Measurements from ENCODE around the gene PPP4R1. TPM values are rescaled to one million over a fixed set of nuclear protein-coding genes. Genes with fewer than 3 reads are reported as not detected.

The PPP4R1 gene
- total RNA-seq, 1 experiment from 2014 or later, result 66.7 TPM

DNA sequence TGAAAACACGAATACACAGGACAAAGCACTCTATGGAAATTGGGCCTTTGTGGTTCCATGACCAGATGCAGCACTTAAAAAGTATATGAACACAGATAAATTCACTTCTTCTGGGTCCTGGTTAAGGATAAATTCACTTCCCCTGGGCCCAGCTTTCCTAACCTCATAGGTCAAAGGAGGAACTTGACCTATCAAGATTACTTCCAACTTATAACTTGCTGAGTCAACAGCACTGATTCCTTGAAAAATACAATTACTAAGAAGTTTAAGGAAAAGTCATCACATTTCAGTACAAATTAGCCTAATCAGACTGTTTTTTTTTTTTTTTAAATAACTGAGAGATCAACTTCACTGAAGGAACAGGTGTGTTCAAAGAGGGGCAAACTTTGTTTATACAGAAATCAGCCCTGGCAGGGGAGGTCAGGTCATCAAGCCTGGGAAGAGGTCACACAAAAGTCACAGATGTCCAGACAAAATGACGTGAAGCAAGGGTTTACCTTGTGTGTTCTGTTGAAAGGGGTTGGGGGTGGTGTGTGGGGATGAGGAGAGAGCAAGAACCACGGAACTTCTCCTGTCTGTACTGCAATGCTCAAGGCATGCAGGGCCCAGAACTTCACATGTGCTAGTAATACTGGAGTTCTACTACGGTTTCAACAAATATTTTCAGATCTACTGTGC, 55.8 kb downstream of the PPP4R1 start:
- ChIA-PET CTCF (no interaction called here), RAD21 (ENCODE audit: low non-redundant PET in 1 of 2, low total read pairs in 2 of 2, uncharacterized antibody in 2 of 2, unreplicated experiment in 2 of 2) (no interaction called here), POLR2A (no interaction called here)
- H3K4me1 ChIP-seq (ENCODE audit: control insufficient read depth in 1 of 2, insufficient read depth in 2 of 2, low read length in 2 of 2), result no peaks in the 10 kb centered on the region; a peak in 1 of 4 replicates
- no peak overlapping the region for H3K27ac ChIP-seq (ENCODE audit: low read depth, low read length)
- H3K36me3 ChIP-seq (ENCODE audit: control insufficient read depth in 1 of 2, insufficient read depth in 2 of 2, low read length in 2 of 2), result peaks cover 23 to 46% of the 10 kb centered on the region in 2 experiments
- no peaks in the 10 kb centered on the region for H4K20me1 ChIP-seq (ENCODE audit: insufficient read depth)
- no peak for DNase-seq (ENCODE audit: low read depth, low spot score)
- no peaks in the 10 kb centered on the region for H3K9me2 ChIP-seq (ENCODE audit: insufficient read depth)
- ATAC-seq, result no peak
- no peaks in the 10 kb centered on the region for H3K9me3 ChIP-seq (ENCODE audit: control insufficient read depth in 1 of 2, insufficient read depth in 1 of 2, low read depth in 1 of 2, low read length in 2 of 2)
- intact Hi-C loops (cut with micrococcal nuclease), result no loop called here
- no peak for TF ChIP-seq EGR1 (IDR thresholded peaks at IDR 0.05; ENCODE audit: low read depth)
- TF ChIP-seq, protein P1, sequence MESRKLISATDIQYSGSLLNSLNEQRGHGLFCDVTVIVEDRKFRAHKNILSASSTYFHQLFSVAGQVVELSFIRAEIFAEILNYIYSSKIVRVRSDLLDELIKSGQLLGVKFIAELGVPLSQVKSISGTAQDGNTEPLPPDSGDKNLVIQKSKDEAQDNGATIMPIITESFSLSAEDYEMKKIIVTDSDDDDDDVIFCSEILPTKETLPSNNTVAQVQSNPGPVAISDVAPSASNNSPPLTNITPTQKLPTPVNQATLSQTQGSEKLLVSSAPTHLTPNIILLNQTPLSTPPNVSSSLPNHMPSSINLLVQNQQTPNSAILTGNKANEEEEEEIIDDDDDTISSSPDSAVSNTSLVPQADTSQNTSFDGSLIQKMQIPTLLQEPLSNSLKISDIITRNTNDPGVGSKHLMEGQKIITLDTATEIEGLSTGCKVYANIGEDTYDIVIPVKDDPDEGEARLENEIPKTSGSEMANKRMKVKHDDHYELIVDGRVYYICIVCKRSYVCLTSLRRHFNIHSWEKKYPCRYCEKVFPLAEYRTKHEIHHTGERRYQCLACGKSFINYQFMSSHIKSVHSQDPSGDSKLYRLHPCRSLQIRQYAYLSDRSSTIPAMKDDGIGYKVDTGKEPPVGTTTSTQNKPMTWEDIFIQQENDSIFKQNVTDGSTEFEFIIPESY (IDR thresholded peaks at IDR 0.05; ENCODE audit: extremely low read depth, insufficient replicate concordance, low read length), result no peak
- no peak for TF ChIP-seq POLR2A (IDR thresholded peaks at IDR 0.05; ENCODE audit: borderline replicate concordance, extremely low read depth, insufficient read depth, insufficient read length)
- no peak for TF ChIP-seq CBX3 (IDR thresholded peaks at IDR 0.05; ENCODE audit: low read depth)
- TF ChIP-seq, protein P2, sequence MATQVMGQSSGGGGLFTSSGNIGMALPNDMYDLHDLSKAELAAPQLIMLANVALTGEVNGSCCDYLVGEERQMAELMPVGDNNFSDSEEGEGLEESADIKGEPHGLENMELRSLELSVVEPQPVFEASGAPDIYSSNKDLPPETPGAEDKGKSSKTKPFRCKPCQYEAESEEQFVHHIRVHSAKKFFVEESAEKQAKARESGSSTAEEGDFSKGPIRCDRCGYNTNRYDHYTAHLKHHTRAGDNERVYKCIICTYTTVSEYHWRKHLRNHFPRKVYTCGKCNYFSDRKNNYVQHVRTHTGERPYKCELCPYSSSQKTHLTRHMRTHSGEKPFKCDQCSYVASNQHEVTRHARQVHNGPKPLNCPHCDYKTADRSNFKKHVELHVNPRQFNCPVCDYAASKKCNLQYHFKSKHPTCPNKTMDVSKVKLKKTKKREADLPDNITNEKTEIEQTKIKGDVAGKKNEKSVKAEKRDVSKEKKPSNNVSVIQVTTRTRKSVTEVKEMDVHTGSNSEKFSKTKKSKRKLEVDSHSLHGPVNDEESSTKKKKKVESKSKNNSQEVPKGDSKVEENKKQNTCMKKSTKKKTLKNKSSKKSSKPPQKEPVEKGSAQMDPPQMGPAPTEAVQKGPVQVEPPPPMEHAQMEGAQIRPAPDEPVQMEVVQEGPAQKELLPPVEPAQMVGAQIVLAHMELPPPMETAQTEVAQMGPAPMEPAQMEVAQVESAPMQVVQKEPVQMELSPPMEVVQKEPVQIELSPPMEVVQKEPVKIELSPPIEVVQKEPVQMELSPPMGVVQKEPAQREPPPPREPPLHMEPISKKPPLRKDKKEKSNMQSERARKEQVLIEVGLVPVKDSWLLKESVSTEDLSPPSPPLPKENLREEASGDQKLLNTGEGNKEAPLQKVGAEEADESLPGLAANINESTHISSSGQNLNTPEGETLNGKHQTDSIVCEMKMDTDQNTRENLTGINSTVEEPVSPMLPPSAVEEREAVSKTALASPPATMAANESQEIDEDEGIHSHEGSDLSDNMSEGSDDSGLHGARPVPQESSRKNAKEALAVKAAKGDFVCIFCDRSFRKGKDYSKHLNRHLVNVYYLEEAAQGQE (IDR thresholded peaks at IDR 0.05; ENCODE audit: low read depth), result no peak
- TF ChIP-seq TCF7L2 (IDR thresholded peaks at IDR 0.05; ENCODE audit: borderline replicate concordance, extremely low read depth, insufficient read depth, insufficient read length), result no peak
- no peak for TF ChIP-seq YY1 (IDR thresholded peaks at IDR 0.05; ENCODE audit: extremely low read depth, insufficient replicate concordance, low read depth, low read length)
- TF ChIP-seq EZH2 (IDR thresholded peaks at IDR 0.05), result no peak
- TF ChIP-seq, protein P3, sequence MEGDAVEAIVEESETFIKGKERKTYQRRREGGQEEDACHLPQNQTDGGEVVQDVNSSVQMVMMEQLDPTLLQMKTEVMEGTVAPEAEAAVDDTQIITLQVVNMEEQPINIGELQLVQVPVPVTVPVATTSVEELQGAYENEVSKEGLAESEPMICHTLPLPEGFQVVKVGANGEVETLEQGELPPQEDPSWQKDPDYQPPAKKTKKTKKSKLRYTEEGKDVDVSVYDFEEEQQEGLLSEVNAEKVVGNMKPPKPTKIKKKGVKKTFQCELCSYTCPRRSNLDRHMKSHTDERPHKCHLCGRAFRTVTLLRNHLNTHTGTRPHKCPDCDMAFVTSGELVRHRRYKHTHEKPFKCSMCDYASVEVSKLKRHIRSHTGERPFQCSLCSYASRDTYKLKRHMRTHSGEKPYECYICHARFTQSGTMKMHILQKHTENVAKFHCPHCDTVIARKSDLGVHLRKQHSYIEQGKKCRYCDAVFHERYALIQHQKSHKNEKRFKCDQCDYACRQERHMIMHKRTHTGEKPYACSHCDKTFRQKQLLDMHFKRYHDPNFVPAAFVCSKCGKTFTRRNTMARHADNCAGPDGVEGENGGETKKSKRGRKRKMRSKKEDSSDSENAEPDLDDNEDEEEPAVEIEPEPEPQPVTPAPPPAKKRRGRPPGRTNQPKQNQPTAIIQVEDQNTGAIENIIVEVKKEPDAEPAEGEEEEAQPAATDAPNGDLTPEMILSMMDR (IDR thresholded peaks at IDR 0.05 in 2 of 3, conservative IDR thresholded peaks at IDR 0.05 in 1 of 3; ENCODE audit: borderline replicate concordance in 1 of 3, insufficient read depth in 1 of 3, low read depth in 2 of 3, low read length in 2 of 3), result no peak
- TF ChIP-seq, protein P4, sequence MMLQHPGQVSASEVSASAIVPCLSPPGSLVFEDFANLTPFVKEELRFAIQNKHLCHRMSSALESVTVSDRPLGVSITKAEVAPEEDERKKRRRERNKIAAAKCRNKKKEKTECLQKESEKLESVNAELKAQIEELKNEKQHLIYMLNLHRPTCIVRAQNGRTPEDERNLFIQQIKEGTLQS (IDR thresholded peaks at IDR 0.05), result no peak
- H3K79me2 ChIP-seq (ENCODE audit: insufficient read depth, low read length), result peaks cover 3% of the 10 kb centered on the region; the same call in 1 of the 2 replicates
- no peaks in the 10 kb centered on the region for H3K27me3 ChIP-seq (ENCODE audit: insufficient read depth, low read length)
- no peak overlapping the region for H3K9ac ChIP-seq (ENCODE audit: low read length)
- no TSS peak for BruUV-seq (replicated peaks)
- H3K4me3 ChIP-seq (replicated peaks in 1 of 2; ENCODE audit: low read depth in 1 of 2, low read length in 2 of 2), result no peak overlapping the region
- no peak overlapping the region for H2AFZ ChIP-seq (ENCODE audit: low read depth, low read length, poor library complexity, severe bottlenecking)
- no peak overlapping the region for H3K4me2 ChIP-seq (ENCODE audit: low read length)

Measured in HCT116 (cell line).